HG03108 (cell line): ENCODE data around the gene MAP2K5.

Experiments
- ATAC-seq: cut with Tn5 transposase; IDR thresholded peaks from one replicate; pipeline ENCODE4 v1.9.1; 2021; ENCODE audit warnings: moderate library complexity; ENCODE audit not compliant: unreplicated experiment

The MAP2K5 gene

GRCh38 chr15:67556976-67557570, 14.6 kb downstream of the MAP2K5 start:
- no peak for ATAC-seq

- no peak for ATAC-seq
Measured at GRCh38 chr15:67558502-67558901, 16.0 kb downstream of the MAP2K5 start.

GRCh38 chr15:67559158-67559557, 16.7 kb downstream of the MAP2K5 start:
- no peak for ATAC-seq

- ATAC-seq = no peak
Measured at GRCh38 chr15:67559576-67559975, 17.1 kb downstream of the MAP2K5 start.

- no peak for ATAC-seq
Measured at GRCh38 chr15:67560320-67560719, 17.8 kb downstream of the MAP2K5 start.

- ATAC-seq = no peak
Measured at GRCh38 chr15:67563092-67563491, 20.6 kb downstream of the MAP2K5 start.

- peak; percentile 87 for ATAC-seq
Measured at GRCh38 chr15:67564021-67564967, 21.8 kb downstream of the MAP2K5 start.

GRCh38 chr15:67564968-67565345, 22.5 kb downstream of the MAP2K5 start:
- peak; percentile 14 for ATAC-seq

GRCh38 chr15:67569668-67570067, 27.2 kb downstream of the MAP2K5 start:
- no peak for ATAC-seq

- ATAC-seq = no peak
Measured at GRCh38 chr15:67570875-67571647, 28.6 kb downstream of the MAP2K5 start.

- ATAC-seq = no peak
Measured at GRCh38 chr15:67571648-67572415, 29.3 kb downstream of the MAP2K5 start.

GRCh38 chr15:67573194-67573593, 30.7 kb downstream of the MAP2K5 start:
- ATAC-seq = no peak

GRCh38 chr15:67575039-67575502, 32.6 kb downstream of the MAP2K5 start:
- no peak for ATAC-seq

GRCh38 chr15:67578020-67578600, 35.6 kb downstream of the MAP2K5 start:
- no peak for ATAC-seq

- no peak for ATAC-seq
Measured at GRCh38 chr15:67579164-67579563, 36.7 kb downstream of the MAP2K5 start.

GRCh38 chr15:67579967-67580366, 37.5 kb downstream of the MAP2K5 start:
- ATAC-seq = no peak

GRCh38 chr15:67584157-67584556, 41.7 kb downstream of the MAP2K5 start:
- ATAC-seq = no peak

- ATAC-seq = no peak
Measured at GRCh38 chr15:67585681-67586080, 43.2 kb downstream of the MAP2K5 start.

- ATAC-seq = no peak
Measured at GRCh38 chr15:67587331-67587730, 44.8 kb downstream of the MAP2K5 start.

- no peak for ATAC-seq
Measured at GRCh38 chr15:67587754-67588153, 45.3 kb downstream of the MAP2K5 start.
